GM19467 (cell line): ENCODE measurements around the gene SOBP.

Source experiments
- ATAC-seq: cut with Tn5 transposase; IDR thresholded peaks from one replicate; pipeline ENCODE4 v1.9.1; 2021; ENCODE audit warnings: mild to moderate bottlenecking, moderate library complexity; ENCODE audit not compliant: unreplicated experiment

Gene SOBP

GRCh38 chr6:107679457-107679856 lies 189.5 kb downstream of the SOBP start:
- no peak for ATAC-seq

DNA sequence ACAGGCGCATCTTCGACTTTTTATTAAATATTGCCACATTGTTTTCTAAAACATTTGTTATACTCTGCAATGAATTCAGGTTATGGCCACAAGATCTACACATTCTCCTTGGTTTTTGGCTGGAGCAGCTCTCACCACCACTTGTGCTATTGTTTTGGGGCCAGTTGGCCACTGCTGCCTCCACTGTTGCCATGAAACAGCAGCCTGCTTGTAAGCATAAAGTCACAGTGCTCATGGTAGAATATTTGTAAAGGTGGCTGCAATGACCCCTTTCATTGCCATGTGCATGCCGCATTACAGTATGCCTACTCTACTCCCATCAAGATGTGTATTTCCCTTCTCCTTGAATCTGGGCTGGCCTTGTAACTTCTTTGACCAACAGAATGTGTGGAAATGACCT lies 192.8 kb downstream of the SOBP start:
- no peak for ATAC-seq

- ATAC-seq = no peak
These were observed 193.3 kb downstream of the SOBP start for GRCh38 chr6:107683183-107683582.

- no peak for ATAC-seq
These were observed 195.1 kb downstream of the SOBP start for GRCh38 chr6:107684996-107685395.

- ATAC-seq = no peak
These were observed 199.3 kb downstream of the SOBP start for GRCh38 chr6:107689190-107689589.

- no peak for ATAC-seq
These were observed 200.2 kb downstream of the SOBP start for GRCh38 chr6:107689951-107690642.

- ATAC-seq = no peak
These were observed 200.7 kb downstream of the SOBP start for GRCh38 chr6:107690643-107691061.

DNA sequence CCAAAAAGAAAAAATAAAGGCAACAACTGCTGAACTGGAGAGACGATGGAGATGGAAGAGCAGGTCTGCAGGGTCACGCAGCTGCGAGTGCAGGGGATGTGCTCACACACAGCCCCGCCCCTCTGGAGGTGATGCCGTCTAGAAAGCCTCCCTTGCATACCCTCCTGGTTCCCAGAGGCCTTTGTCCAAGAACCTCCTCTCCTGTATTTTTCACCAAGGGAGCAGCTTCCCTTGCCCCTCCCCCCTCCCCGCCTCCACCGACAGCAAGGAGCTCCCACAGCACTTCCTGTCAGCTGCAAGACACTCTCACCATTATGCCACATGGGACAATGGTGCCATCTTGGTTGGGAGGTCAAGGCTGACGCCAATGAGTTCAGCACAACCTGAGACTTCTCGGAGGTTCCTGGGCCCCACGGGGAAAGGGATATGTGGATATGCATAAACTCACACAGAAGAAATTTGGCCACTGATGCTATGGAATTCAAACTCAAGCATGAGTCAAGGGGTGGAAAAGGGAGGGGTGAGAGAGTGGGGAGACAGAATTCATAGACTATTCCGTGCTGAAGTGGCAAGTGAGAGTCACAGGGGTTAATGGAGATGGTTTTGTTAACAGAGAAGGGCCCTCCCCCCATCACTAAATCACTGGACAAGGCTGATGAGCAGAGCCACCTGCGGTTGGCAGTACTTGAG lies 201.3 kb downstream of the SOBP start:
- ATAC-seq = no peak

GRCh38 chr6:107692351-107692750 lies 202.4 kb downstream of the SOBP start:
- no peak for ATAC-seq

DNA sequence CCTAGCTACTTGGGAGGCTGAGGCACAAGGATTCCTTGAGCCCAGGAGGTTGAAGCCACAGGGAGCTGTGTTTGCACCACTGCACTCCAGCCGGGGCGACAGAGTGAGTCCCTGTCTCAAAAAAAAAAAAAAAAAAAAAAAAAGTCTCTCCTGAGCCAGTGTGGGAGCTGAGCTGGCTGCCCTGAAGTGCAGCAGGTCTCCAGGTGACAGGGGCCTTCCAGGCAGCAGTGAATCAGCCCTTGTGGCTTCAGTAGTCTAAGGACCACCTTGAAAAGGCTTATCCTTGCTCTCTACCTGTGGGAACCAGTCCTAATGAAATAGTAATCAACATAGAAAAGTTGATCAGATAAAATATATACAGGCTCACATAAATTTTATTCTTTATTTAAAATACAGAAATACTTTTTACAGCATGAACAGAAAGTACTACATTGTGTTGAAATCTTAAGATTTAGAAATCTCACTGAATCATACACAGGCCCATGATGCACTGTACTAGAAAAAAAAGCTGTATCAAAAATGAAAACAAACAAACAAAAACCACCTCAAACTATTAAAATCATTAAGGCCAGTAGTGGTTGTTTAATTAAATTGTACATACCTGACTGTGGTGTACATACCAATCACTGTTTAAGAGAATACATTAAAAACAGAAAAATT lies 205.3 kb downstream of the SOBP start:
- no peak for ATAC-seq

DNA sequence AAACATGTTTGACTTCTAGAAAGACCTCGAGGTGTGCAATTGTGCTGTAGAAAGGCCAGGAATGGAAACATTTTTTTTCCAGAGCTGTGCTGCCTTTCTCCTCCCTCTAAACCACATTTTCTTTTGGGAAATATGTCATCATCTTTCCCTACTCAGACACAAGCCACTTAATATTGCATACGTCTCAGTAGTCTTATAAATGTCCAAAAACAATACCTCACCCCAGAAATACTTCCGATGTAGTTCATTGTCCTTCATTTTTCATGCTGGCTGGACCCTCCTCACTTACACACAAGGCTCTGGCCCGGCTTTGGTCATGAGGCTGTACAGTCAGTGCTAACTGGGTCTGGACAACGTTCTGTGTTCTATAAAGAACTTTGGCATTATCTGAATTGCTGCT lies 207.8 kb downstream of the SOBP start:
- ATAC-seq = no peak

DNA sequence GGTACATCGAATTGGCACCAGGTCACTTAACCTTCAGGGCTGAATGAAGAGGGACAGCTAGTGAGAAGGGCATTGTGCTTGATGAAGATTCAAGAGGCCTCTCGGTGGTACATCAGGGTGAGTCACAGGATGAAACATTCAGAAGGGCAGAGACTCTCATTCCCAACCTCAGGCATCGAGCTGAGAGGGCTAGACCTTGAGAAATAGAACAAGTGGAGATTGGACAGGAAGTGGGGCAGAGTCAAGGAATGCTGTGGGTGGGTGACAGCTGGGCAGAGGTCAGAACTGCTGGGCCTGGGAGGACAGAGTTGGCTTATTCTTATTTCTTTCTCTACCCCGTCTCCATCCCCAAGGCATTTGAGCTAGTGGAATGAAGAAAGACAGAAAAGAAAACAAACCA lies 208.2 kb downstream of the SOBP start:
- no peak for ATAC-seq

DNA sequence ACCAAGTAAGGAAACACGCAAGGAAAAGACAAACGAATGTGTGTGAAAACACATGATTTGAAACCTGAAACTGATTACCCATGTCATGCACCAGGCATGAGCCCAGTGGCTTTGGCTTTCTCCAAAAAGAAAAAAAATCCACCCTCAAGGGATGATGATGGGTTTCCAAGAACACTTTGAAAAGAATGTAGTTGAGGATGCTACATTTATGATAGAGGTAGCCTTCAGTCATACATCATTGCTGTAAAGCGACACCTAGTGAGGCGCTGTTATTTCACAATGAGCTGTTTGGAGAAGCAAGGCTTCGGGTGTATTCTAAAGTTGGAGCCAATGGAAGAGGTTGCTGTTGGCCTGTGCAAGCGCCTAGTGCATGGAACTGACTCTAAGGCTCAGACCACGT lies 209.3 kb downstream of the SOBP start:
- ATAC-seq = no peak

- ATAC-seq = no peak
These were observed 209.9 kb downstream of the SOBP start for GRCh38 chr6:107699697-107700325.

- no peak for ATAC-seq
These were observed 213.7 kb downstream of the SOBP start for GRCh38 chr6:107703606-107704005.

- ATAC-seq = no peak
These were observed 214.6 kb downstream of the SOBP start for GRCh38 chr6:107704347-107705013.

GRCh38 chr6:107706516-107707115 lies 216.7 kb downstream of the SOBP start:
- ATAC-seq = no peak

- ATAC-seq = no peak
These were observed 217.7 kb downstream of the SOBP start for GRCh38 chr6:107707346-107708275.

- no peak for ATAC-seq
These were observed 218.5 kb downstream of the SOBP start for GRCh38 chr6:107708435-107708834.

- no peak for ATAC-seq
These were observed 219.4 kb downstream of the SOBP start for GRCh38 chr6:107709341-107709740.
